Measurements from ENCODE around the gene MYO3A.
"Not testable (repeated sequence)": the region's sequence is repeated elsewhere in the genome, so short reads cannot be mapped to it uniquely, and the experiment has no call there.

Gene MYO3A

DNA sequence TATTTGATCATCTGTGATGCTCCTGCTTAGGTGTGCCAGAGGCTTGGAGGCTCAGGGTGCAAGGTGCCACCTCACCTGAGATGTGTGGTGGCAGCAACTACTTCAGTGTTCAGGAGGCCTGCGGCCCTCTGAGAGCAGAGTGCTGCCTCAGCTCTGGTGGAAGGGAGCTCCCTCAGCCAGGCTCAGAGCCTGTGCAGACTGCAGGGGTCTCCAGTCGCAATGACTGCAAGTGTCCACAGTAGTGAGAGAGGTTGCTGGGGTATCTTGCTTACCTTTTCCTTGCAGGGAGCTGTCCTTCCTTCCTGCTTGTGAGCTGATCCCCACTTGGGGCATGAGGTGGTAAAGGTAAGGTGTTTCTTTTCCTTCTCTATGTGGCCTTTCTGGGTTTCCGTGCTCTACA lies 151.5 kb downstream of the MYO3A start:
- no peak for DNase-seq (ENCODE audit: low spot score)

DNA sequence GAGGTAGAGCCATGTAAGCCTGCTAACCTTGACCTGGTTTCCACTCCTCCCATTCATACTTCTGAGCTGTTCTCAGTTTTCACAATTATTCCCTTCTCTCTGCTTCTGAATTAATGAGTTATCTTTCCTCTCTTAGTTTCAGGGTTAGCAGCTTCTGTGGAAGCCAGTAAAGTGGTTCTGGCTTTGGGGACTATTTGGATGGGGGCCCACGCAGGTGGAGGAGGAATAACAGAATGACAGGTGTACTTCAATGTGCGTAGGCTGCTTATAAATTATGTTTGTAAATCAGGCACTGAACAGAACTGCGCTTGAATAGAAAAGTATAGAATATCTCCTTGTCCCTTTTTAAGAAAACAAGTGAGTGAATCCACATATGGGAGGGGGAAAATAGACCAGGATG lies 153.6 kb downstream of the MYO3A start:
- DNase-seq (ENCODE audit: low spot score): no peak

DNA sequence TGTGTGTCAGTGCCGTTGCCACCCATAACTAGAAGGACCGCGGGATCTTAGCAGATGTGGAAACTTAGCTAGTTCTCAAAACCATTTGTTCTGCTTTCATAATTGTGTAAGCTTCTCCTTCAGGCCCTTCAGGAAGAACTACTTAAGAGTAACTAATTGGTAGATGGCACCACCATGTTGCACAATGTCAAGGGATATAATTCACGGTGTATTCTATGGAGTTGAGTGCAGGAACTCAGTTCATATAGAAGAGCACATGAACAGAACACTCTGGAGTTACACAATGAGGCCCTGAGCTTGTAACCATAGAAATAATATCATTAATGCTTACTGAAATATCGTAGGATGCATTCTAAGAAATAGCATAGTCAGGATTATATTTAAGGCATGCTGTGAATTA lies 156.0 kb downstream of the MYO3A start:
- no peak for DNase-seq (ENCODE audit: low spot score)

DNA sequence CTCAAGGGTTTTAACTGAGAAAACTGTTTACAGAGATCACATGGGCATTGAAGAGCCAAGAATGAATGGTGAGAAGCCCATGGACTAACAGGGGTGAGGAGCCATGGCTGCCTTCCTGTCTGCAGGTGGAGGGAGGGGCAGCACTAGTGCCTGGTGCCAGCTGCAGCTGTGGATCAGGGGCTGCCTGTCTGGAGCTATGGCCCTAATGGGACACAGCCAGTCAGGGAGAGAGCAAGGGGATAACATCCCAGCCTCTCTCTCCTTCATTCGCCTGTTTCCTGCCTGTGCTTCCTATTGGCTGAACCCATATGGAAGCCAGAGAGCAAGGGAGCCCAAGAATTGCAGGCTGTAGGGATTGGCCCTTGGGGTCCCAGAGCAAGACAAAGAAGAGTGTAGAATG lies 156.7 kb downstream of the MYO3A start:
- DNase-seq (ENCODE audit: low spot score): no peak

DNA sequence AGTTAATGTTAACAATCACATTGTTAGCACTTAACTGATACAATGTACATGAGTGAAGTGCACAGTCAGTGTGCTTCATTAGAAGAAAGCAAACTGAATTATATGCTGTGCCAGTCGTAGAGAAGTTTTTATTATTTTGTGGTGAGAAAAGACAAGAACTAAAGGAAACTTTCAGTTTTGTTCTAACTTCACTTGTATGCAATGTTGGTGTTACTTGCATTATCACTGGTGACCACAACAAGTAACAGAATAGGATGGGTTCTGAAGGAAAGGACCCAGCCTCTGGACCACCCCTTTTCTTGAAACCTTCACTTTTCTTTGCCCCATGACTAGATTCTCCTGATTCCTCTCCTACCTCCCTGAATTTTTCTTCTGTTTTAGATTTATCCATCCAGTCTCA lies 159.2 kb downstream of the MYO3A start:
- DNase-seq (ENCODE audit: low spot score): no peak

DNA sequence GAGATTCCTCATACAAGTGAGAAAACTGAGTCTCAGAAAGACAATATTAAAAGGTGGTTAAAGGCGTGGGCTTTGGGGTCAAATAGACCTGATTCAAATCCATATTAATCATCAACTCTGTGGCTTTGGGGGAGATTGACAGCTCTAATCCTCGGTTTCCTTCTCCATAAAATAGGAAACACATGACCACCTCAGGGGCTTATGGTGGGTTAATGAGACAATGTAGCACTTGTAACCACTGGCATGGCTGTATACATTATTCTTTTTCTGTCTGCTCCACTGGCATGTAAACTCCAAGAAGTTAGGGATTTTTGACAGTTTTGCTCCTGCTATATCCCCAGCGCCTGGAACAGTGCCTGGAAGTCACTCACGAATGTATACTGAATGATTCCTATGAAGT lies 161.8 kb downstream of the MYO3A start:
- DNase-seq (ENCODE audit: low spot score): no peak

DNA sequence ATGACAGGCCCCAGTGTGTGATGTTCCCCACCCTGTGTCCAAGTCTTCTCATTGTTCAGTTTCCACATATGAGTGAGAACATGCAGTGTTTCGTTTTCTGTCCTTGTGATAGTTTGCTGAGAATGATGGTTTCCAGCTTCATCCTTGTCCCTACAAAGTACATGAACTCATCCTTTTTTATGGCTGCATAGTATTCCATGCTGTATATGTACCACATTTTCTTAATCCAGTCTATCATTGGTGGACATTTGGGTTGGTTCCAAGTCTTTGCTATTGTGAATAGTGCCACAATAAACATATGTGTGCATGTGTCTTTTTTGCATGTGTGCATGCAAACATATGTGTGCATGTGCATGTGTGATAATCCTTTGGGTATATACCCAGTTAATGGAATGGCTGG lies 163.5 kb downstream of the MYO3A start:
- DNase-seq (ENCODE audit: low spot score): not testable (repeated sequence)

DNA sequence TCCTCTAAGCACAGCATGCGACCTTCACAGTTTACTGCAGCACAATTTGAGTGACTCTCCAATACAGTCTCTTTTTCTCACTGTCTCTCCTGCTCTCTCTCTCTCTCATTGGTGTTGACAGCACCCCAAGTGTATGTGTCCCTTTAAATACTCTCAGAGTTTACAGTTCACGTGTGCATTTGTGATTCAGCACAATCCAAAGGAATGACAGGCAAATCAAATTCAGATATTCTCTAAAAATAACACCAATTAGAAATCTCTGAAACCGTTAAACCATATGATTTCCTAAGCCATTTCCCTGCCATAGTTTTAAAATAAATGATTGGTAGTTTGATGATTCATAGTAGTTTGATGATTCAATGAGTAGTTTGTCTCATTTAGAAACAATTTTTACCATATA lies 178.5 kb downstream of the MYO3A start:
- DNase-seq (ENCODE audit: low spot score): no peak

DNA sequence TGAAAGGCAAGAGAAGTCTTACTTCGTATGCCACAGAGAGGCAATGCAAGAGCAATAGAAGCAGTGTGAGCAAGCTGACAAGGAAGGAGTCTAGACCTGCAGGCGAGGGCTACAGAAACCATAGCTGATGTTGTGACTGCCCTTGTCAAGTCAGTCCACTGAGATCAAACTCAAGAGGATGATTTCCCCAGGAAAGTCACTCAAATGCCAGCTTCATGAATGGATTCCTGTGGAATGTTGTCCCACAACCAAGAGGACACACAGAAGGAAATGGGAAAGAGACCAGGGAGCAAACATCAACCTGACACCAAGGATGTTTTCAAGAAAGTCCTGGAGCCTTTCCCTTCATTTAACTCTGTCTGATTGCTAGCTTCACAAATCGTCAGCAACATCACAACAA lies 204.6 kb downstream of the MYO3A start:
- DNase-seq (ENCODE audit: low spot score): no peak

DNA sequence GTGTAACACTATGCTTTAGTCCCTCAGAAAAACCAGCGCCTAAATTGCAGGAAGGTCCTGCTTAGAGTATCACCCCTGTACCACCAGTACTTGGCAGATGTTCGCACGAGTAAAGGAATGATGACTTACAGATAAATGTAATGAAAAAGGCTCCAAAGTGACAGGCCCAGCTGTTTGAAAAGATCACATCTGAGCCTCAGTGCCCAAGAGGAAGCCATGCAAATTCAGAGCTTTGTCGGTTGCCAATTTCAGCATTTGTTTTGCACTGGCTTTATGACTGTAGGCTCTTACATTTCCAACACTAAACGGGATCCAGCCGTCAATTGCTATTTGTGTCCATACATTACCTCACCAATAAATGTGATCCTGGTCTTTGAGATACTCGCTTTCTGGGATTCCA lies 222.0 kb downstream of the MYO3A start:
- DNase-seq (ENCODE audit: low spot score): no peak

DNA sequence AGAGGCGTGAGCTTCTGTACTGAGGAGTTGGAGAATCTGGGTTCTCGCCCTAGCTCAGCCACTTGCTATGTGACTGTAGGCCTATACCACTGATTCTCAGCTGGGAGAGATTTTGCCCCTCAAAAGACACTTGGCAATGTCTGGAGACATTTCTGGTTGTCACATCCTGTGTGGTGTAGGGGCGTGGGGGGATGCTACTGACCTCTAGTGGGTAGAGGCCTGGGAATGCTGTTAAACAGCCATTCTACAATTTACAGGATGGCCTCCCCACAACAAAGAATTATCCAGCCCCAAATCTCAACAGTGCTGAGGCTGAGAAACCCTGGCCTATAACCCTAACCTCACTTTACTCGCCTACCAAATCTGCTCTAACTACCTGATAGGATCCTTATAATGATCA lies 223.7 kb downstream of the MYO3A start:
- DNase-seq (ENCODE audit: low spot score): no peak

DNA sequence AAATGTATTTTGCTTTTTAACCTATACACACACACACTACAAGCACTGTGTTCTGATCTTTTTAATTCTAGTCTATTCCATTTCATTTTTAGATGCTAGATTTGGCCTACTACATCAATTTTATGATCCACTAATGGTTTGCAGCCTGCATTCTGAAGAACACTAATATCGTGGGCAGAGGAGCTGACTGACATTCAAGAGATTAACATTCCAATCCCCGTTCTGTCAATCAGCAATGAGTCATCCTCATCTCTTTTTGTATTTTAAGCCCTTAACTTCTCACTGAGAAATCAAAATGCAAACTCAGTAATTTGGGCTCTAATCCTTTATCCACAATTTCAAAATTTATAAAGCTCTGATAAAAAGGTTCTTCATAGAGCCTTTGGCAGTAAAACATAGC lies 235.4 kb downstream of the MYO3A start:
- no peak for DNase-seq (ENCODE audit: low spot score)

DNA sequence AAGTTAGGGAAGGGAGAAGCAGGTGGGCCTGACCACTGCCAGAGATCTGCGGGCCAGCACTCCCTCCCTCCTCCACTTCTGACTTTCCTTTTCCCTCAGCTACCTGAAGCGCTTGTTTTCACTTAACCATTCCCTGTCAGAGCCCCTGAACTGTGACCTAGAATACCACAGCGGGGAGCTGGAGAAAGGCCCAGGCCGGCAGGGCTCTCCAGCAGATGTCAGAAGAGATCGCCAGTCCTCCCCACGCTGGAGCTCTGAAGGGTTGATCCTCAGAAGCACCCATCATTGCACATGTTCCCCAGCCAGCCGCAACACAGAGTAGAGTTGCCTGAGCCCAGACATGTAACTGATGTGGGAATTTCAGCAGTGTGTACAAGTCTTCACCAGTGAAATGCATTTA lies 238.1 kb downstream of the MYO3A start:
- DNase-seq (ENCODE audit: low spot score): no peak

DNA sequence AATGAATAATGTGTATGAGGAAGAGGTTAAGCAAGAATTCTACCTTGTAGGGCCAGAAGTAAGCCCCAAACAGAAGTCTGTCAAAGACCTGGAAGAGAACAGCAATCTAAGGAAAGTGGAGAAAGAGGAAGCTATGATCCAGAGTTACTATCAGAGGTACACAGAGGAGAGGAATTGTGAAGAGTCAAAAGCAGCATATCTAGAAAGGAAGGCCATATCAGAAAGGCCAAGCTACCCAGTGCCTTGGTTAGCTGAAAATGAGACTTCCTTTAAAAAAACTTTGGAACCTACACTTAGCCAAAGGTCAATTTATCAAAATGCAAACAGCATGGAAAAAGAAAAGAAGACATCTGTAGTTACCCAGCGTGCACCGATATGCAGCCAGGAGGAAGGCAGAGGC lies 239.8 kb downstream of the MYO3A start:
- DNase-seq (ENCODE audit: low spot score): no peak

DNA sequence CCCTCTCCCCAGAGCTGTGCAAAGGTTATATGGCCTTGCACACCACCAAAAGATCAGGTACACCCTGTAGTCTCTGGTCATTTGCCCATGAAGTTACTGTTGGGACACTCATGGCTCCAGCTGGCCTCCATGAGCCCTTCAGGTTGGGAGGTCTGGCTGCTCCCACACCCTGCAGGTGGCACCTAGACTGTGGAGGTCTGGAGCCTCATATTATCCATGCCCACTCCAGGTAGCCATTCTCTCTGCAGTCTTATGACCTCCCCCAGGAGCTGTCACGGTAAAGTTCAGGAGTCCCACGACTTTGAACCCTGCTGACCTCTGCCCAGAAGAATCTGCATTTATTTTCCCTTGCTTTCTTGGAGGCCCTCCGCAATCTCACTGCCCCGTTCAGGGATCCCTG lies 243.3 kb downstream of the MYO3A start:
- no peak for DNase-seq (ENCODE audit: low spot score)

DNA sequence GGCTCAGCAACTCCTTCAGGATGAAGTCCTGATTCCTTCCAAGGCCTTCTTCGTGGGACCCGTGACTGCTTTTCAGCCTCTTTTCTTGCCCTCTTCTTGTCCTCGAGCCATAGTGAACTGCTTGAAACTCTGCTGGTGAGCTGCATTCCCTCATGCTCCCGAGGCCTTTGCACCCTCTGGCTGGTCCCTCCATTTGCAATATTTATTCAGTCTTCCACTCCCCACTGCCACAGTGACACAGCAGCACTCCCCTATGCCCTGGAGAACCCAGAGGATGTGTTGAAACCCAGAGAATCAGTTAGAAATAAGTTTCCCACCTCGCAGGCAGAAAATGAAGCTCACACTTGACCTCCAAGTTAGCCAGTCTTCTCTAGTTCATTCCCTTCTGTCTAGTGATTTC lies 260.2 kb downstream of the MYO3A start:
- DNase-seq (ENCODE audit: low spot score): no peak

DNA sequence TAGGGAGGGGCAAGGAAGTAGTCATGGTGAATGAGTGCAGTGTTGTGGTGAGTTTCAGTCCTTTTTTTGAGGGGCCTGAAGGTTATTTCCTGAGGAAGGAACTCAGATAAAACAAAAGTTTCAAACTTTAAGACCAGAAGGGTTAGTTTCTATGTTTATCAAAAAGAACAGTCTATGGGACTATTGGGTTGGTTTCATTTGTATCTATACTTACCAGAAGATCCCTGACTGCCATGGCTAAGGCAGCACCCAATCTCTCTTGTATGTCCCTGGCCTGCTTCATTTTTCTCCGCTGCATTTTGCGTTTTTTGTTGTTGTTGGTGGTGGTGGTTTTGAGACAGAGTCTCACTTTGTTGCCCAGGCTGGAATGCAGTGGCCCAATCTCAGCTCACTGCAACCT lies 263.2 kb downstream of the MYO3A start:
- no peak for DNase-seq (ENCODE audit: low spot score)

DNA sequence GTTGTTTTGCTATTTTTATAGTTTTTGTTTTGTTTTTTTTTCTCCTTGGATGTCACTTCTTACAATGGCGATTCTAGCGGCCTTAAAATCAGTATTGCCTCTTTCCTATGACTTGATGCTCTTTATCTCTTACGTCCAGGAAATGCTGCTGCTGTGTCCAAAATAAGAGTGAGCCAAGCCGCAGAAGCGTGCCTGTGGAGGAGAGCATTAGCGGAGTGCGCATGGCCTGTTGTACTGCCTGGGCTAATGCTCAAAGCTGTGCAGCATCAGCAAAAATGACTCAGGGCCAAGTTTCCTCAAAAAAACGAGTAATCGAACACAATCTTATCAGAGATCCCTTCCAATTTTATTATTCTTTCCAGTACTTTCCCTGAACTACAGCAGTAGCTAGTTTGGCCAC lies 264.1 kb downstream of the MYO3A start:
- DNase-seq (ENCODE audit: low spot score): no peak

DNA sequence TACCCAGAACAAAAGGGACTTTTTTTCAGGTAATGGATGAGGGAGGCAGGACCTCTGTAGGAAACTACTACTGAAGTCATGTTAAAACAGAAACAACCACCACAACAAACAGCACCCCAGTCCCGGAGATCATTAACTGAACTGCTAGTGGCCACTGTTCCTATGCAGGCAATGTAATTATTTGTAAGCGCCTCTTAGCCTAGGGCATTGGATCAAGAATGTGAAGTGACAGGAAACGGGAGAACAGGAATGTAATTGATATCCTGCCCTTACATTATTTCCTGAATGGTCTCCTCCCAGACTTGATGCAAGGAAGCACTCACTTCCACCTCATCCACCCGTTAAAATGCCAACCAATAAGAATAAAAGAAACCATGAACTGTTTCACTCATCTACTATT lies 265.8 kb downstream of the MYO3A start:
- no peak for DNase-seq (ENCODE audit: low spot score)

DNA sequence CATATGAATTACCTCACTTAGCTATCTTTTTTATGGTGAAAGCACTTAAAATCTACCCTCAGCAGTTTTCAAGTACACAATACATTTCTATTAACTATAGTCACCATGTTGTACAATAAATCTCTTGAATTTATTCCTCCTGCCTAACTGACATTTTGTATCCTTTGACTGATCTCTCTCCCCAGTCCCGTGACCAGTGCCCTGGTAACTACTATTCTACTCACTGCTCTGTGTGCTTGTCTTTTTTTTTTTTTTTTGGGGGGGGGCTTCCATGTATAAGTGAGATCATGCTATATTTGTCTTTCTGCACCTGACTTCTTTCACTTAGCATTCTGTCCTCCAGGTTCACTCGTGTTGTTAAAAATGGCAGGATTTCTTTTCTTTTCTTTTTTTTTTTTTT lies 271.2 kb downstream of the MYO3A start:
- no peak for DNase-seq (ENCODE audit: low spot score)

DNA sequence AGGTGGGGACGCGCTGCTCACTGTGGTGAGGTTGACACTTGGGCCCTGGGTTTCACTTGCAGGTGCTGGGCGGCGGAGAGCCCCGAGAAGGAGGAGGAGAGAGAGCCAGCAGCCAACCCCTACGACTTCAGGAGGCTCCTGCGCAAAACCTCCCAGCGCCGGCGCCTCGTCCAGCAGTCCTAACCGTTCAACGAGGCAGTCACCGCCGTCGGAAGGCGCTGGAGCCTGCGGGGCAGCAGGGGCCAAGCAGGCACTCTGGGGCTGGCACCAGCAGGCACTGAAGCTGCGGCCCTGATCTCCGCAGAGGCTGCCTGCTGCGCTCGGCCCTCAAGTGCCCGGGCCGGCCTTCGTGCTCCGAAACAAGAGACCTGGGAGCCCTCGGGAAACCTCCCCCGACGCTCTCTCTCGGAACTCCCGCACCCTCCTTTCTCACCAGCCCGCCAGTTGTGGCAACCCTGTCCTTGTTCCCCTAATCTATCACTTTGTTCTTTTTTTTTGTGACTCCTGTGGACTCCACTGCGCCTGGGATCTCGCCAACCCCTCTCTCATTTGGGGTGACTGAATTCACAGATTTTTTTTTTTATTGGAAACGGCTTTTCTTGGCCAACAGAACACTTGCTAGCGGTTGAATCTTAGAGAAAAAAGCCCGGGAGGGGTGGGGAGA lies 277.9 kb downstream of the MYO3A start:
- peak; percentile 57 for DNase-seq (ENCODE audit: low spot score)

DNA sequence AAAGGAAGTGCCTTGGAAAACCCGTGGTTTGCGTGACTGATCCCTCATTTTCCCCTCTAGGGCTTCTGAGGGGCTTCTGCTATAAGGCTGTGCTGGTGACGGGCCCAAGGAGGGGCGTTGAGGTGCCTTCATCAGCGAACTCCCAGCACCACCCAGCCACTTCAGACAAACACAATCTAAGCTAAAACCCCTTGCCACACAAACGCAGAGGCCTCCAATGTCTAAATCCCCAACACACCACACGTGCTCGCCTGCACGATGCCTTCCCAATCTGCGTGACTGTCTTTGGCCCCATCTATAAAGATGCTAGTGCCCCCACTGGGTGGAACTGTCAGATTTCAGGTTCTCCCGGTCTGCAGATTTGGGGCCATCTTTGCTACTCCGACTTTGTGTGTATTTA lies 278.5 kb downstream of the MYO3A start:
- no peak for DNase-seq (ENCODE audit: low spot score)

DNA sequence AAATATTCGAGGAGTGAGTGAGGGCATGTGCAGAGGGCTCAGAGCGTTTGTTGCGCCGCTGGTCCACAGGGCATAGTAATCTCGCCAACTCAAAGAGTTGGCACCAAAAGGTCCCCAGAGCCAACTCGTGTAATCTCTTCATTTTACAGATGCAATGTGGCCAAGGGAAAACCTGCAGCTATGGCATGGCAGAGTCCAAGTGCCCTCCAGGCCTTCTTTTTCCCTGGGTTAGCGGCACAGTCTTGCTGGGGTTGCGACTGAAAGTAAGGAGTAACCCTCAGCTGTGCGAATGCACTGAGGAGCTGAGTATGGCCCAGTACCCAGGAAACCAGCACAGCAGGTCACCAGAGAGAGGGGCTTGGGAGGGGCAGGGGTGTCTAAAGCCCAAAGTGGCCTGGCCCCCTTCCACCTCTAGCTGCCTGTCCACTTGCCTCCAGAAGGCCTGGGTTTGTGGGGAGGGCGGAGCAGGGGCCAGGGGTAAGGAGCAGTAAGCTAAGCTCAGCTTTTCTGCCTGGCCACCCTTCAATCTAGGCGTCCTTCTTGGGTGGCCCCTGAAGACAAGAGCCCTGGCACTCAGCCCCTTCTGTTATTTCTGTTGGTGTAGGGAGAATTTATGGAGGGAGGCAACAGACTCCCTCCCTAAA lies 279.2 kb downstream of the MYO3A start:
- DNase-seq (ENCODE audit: low spot score): peak; percentile 51

DNA sequence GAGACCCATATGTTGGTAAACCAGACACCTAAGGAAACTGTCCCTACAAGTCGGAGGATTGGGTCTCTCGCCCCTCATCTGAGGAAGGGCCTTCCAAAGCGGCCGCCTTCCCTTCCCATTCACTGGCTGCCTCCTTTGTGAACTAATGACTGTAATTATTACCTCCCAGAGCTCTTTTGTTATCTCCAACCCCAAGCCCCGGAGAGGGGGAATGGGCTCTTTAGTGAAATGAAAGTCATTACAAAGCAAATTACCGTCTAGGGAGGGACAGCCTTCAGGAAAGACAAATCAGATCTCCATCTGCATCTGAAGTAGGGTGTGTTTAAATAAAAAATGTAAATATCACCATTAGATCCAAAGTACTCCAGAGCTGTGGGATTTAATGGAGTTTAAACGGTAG lies 280.0 kb downstream of the MYO3A start:
- DNase-seq (ENCODE audit: low spot score): no peak

Measured in ecto neural progenitor cell (in vitro differentiated cells).